ENCODE results near the gene MYO1D. TPM values are rescaled to one million over a fixed set of nuclear protein-coding genes. Genes with fewer than 3 reads are reported as not detected.
A peak's percentile ranks its signal among the peaks of the same experiment; 100 is the strongest.

The MYO1D gene
- total RNA-seq, 2 donors from 2014 or later = 42.9 to 43.7 TPM

DNA sequence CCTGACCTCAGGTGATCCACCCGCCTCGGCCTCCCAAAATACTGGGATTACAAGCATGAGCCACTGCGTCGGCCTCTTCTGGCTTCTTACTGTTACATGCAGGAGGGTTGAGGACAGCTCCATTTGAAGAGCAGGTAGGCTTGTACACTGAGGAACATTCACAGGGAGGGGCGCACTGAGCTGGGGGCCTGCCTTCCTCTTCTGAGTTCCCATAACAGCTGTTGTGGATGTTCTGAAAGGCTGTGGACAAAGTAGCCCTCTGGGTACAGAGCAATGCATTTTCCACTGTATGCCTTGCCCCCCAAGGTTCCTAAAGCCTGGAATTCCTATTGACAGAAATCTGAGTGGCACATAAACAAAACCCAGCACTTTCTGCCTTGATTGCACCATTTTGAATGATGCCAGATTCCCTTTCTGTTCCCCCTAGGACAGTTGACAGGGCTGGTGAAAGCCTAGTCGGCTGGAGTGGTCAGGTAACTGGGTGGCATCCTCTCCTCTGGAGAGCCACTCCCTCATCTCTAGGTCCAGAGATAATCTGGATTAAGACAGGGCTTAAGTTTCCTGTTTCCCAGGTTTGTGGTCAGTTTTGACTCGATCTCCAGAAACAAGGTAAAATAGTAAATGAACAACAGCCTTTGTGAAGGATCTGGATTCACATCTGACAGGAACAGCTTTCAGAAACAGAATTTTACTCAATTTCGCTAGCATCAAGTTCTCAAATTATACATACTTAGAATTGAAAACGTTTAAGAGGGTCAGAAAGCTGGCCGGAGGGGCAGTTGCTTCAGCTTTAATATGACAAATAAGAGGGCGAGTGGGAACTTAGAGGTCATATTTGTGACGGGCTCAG is 391.4 kb downstream of the MYO1D start:
- peak overlapping the region; percentile 34 for H3K9ac ChIP-seq (ENCODE audit: extremely low read depth, low read length, poor library complexity, severe bottlenecking)
- Mint-ChIP-seq H3K36me3 (ENCODE audit: low read depth) (peaks cover 32% of the 10 kb centered on the region), H3K4me1 (peaks cover 51% of the 10 kb centered on the region), H3K4me3 (peak overlapping the region; percentile 41), H3K9me3 (no peaks in the 10 kb centered on the region), H3K27me3 (ENCODE audit: insufficient read depth) (no peaks in the 10 kb centered on the region), H3K27ac (peak overlapping the region; percentile 46)
- 83 to 87% methylated on average over 8 to 12 of the region's 12 CpGs for WGBS, 2 experiments (ENCODE audit: insufficient coverage in 1 of 2, insufficient read length in 1 of 2)
- TF ChIP-seq CTCF (conservative IDR thresholded peaks at IDR 0.05) = no peak
- no peaks in the 10 kb centered on the region for H3K9me3 ChIP-seq (ENCODE audit: control insufficient read depth, low read length)
- H3K27ac ChIP-seq (ENCODE audit: low read depth, low read length) = peak overlapping the region; percentile 89
- peaks cover 34% of the 10 kb centered on the region for H3K36me3 ChIP-seq (ENCODE audit: control insufficient read depth, insufficient read depth, low read length)
- DNase-seq = no peak
- H3K4me1 ChIP-seq (ENCODE audit: control insufficient read depth, insufficient read depth, low read length) = peaks cover 17% of the 10 kb centered on the region
- peak overlapping the region; percentile 56 for H3K4me3 ChIP-seq (ENCODE audit: low read length)
- H3K27me3 ChIP-seq (ENCODE audit: control insufficient read depth, insufficient read depth, low read length, poor library complexity, severe bottlenecking) = no peaks in the 10 kb centered on the region

- H3K4me1 Mint-ChIP-seq = peaks cover 45% of the 10 kb centered on the region
- no peaks in the 10 kb centered on the region for H3K27me3 Mint-ChIP-seq (ENCODE audit: insufficient read depth)
- no peaks in the 10 kb centered on the region for H3K9me3 ChIP-seq (ENCODE audit: control insufficient read depth, low read length)
- H3K4me3 ChIP-seq (ENCODE audit: low read length) = no peak overlapping the region
- H3K27ac ChIP-seq (ENCODE audit: low read depth, low read length) = no peak overlapping the region
- TF ChIP-seq CTCF (conservative IDR thresholded peaks at IDR 0.05) = no peak
- no peaks in the 10 kb centered on the region for H3K9me3 Mint-ChIP-seq
- WGBS, 2 experiments (ENCODE audit: insufficient coverage in 1 of 2, insufficient read length in 1 of 2) = 94 to 95% methylated on average over 8 to 11 of the region's 11 CpGs
- no peaks in the 10 kb centered on the region for H3K27me3 ChIP-seq (ENCODE audit: control insufficient read depth, insufficient read depth, low read length, poor library complexity, severe bottlenecking)
- no peak overlapping the region for H3K4me3 Mint-ChIP-seq
- H3K9ac ChIP-seq (ENCODE audit: extremely low read depth, low read length, poor library complexity, severe bottlenecking) = no peak overlapping the region
- H3K36me3 ChIP-seq (ENCODE audit: control insufficient read depth, insufficient read depth, low read length) = peaks cover 38% of the 10 kb centered on the region
- DNase-seq = no peak
- no peak overlapping the region for H3K27ac Mint-ChIP-seq
- peaks cover 17% of the 10 kb centered on the region for H3K4me1 ChIP-seq (ENCODE audit: control insufficient read depth, insufficient read depth, low read length)
- peaks cover 35% of the 10 kb centered on the region for H3K36me3 Mint-ChIP-seq (ENCODE audit: low read depth)
Observed at GRCh38 chr17:32484628-32485027, 392.3 kb downstream of the MYO1D start.

DNA sequence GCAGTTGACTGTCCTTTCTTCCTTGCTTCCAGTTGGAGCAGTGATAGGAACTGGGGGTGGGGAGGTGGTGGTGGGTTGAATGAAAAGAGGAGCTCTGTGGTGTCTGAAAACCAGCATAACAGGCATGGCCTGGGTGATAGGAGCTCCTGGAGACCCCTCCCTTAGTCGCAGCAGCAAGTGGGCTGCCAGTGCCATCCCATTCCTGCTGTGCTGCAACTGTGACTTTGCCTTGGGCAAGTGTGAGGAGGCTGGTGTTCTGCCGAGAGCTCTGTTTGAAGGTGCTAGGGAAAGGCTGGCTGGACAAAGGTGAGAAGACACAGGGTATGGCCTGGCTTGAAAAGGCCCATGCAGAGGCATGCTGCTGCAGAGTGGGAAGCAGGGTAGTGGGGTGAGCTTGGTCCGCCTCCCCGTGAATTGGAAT is 392.9 kb downstream of the MYO1D start:
- Histone ChIP-seq H3K9ac (ENCODE audit: extremely low read depth, low read length, poor library complexity, severe bottlenecking) (no peak overlapping the region), H3K27me3 (ENCODE audit: control insufficient read depth, insufficient read depth, low read length, poor library complexity, severe bottlenecking) (no peaks in the 10 kb centered on the region), H3K27ac (ENCODE audit: low read depth, low read length) (peak overlapping the region; percentile 89), H3K36me3 (ENCODE audit: control insufficient read depth, insufficient read depth, low read length) (peaks cover 42% of the 10 kb centered on the region), H3K9me3 (ENCODE audit: control insufficient read depth, low read length) (no peaks in the 10 kb centered on the region), H3K4me3 (ENCODE audit: low read length) (no peak overlapping the region), H3K4me1 (ENCODE audit: control insufficient read depth, insufficient read depth, low read length) (peaks cover 14% of the 10 kb centered on the region)
- Mint-ChIP-seq H3K36me3 (ENCODE audit: low read depth) (peaks cover 38% of the 10 kb centered on the region), H3K9me3 (no peaks in the 10 kb centered on the region), H3K27ac (peak overlapping the region; percentile 74), H3K4me3 (no peak overlapping the region), H3K4me1 (peaks cover 40% of the 10 kb centered on the region), H3K27me3 (ENCODE audit: insufficient read depth) (no peaks in the 10 kb centered on the region)
- DNase-seq = peak; percentile 82
- WGBS, 2 experiments (ENCODE audit: insufficient coverage in 1 of 2, insufficient read length in 1 of 2) = 69 to 72% methylated on average over 3 to 4 of the region's 4 CpGs
- no peak for TF ChIP-seq CTCF (conservative IDR thresholded peaks at IDR 0.05)
